GM12874 (cell line): Measurements from ENCODE around the gene FXYD2.

Experiments used
- CTCF ChIP-seq: IDR thresholded peaks from 2 replicates; pipeline ENCODE4 v1.5.1; 2011; ENCODE audit warnings: low read depth, mild to moderate bottlenecking, control low read depth, low read length, moderate library complexity; ENCODE audit not compliant: insufficient read depth

Gene FXYD2

GRCh38 chr11:117855912-117856651 lies 31.5 kb upstream of the FXYD2 start:
- TF ChIP-seq CTCF, result no peak

- no peak for TF ChIP-seq CTCF
Observed at GRCh38 chr11:117855186-117855845, 30.8 kb upstream of the FXYD2 start.

GRCh38 chr11:117852309-117852708 lies 27.8 kb upstream of the FXYD2 start:
- TF ChIP-seq CTCF, result no peak

GRCh38 chr11:117851852-117852251 lies 27.3 kb upstream of the FXYD2 start:
- TF ChIP-seq CTCF, result no peak

GRCh38 chr11:117851106-117851505 lies 26.6 kb upstream of the FXYD2 start:
- no peak for TF ChIP-seq CTCF

- TF ChIP-seq CTCF, result no peak
Observed at GRCh38 chr11:117849781-117850414, 25.4 kb upstream of the FXYD2 start.

GRCh38 chr11:117843666-117844484 lies 19.3 kb upstream of the FXYD2 start:
- TF ChIP-seq CTCF, result peak; percentile 96
